ENCODE results near the gene SF3A2. TPM values are rescaled to one million over a fixed set of nuclear protein-coding genes. Genes with fewer than 3 reads are reported as not detected.
A peak's percentile ranks its signal among the peaks of the same experiment; 100 is the strongest.
"Not testable (repeated sequence)": the region's sequence is repeated elsewhere in the genome, so short reads cannot be mapped to it uniquely, and the experiment has no call there.

Gene SF3A2
- polyA plus RNA-seq, 1 donor from 2014 or later, result 37.8 TPM

DNA sequence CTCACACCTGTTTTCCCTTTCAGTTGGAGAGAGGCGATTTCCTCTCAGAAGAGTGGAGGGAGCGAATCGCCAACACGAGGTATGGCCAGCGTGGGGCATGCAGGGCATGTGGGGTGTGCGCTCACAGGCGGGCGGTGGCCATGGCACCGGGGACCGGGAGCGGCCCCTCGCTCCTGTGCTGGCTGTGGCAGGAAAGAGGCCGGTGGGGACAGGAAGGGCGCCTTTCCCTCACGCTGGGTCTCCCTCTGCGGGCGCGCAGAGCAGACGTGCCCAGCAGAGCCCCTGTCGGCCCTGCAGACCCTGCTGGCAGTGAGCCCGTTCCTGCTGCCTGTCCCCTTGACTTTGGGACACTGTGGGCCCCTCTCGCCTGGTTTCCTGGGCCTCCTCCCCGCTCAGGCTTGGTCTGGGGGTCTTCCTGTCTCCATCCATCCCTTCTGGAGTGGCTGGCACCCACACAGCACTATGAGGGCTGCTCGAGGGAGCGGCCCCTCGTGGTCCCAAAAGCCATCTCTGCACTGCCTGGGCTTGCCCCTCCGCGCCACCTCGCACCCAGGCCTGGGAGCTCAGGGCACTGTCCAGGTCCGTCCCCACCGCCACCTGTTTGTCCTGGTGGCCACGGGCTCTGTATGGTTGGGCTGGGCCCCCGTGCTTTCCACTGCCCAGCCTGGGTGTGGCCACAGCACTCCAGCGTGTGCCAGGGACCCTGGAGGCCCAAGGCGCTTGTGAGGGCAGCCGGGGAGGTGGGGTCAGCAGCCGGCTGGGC is 36.6 kb upstream of the SF3A2 start:
- Mint-ChIP-seq H3K27ac (no peak overlapping the region), H3K4me1 (peaks cover 0 to 7% (median 6%) of the 10 kb centered on the region in 3 donors), H3K4me3 (no peak overlapping the region), H3K36me3 (no peaks in the 10 kb centered on the region), H3K27me3 (no peaks in the 10 kb centered on the region), H3K9me3 (no peaks in the 10 kb centered on the region)

DNA sequence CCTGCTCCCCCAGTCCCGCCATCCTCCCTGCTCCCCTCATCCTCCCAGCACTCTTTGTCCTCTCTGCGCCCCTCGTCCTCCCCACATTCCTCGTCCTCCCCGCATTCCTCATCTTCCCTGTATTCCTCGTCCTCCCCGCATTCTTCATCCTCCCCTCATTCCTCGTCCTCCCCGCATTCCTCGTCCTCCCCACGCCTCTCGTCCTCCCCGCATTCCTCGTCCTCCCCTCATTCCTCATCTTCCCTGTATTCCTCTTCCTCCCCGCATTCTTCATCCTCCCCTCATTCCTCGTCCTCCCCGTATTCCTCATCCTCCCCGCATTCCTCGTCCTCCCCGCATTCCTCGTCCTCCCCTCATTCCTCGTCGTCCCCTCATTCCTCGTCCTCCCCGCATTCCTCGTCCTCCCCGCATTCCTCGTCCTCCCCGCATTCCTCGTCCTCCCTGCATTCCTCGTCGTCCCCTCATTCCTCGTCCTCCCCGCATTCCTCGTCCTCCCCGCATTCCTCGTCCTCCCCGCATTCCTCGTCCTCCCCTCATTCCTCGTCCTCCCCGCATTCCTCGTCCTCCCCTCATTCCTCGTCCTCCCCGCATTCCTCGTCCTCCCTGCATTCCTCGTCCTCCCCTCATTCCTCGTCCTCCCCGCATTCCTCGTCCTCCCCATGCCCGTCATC is 35.9 kb upstream of the SF3A2 start:
- H3K27me3 Mint-ChIP-seq, H3K4me1 Mint-ChIP-seq, H3K9me3 Mint-ChIP-seq, H3K4me3 Mint-ChIP-seq, H3K27ac Mint-ChIP-seq, H3K36me3 Mint-ChIP-seq: not testable (repeated sequence)

DNA sequence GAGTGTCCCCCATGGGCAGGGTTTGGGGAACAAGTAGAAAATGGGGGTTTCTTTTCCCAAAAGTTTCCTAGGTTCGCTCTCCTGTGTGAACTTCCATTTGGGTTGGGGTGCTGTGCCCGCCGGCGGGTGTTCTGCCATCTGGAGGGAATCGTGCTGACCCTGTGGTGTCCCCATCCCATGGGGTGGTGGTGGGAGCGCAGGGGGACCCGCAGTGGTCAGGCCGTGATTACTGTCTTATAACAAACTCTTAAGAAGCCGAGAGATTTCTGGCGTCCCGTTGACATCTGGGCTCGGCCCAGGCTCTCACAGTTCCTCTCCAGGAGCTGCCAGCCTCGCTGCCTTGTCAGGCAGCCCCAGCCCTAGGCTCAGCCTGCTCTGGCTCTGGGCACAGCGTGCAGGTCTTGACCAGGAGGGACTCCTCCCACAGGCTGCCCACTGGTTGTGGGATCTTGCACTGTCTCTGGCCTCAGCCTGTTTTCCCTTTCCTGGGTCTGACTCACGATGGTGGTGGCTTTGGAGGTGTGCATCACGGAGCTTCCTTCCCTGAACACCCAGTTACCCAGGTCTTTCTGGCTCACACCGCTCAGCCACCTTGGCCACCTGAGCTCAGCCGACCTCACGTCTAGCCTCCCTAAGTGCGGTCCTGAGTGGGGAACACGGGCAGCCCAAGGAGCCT is 35.0 kb upstream of the SF3A2 start:
- H3K4me1 Mint-ChIP-seq, result peaks cover 0 to 8% (median 6%) of the 10 kb centered on the region in 3 donors
- H3K9me3 Mint-ChIP-seq, result no peaks in the 10 kb centered on the region
- no peak overlapping the region for H3K27ac Mint-ChIP-seq
- H3K27me3 Mint-ChIP-seq, result no peaks in the 10 kb centered on the region
- H3K4me3 Mint-ChIP-seq, result no peak overlapping the region
- no peaks in the 10 kb centered on the region for H3K36me3 Mint-ChIP-seq

DNA sequence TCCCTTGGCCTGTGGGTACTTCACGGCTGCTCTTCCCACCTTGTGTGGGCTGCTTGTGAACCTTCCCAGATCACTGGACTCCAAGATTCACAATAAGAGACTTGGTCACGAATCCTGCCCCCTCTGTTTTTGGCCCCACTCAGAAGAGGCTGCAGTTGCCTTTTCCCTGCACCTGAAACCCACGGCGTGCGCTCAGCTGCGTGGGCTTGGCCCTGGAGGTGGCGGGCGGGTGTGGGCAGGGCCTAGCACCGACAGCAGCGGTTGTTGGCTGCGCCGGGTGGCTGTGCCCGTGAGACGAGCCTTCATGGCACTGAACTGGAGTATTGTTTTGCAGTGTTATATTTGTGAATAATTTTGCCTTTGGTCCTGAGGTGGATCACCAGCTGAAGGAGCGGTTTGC is 34.3 kb upstream of the SF3A2 start:
- Mint-ChIP-seq H3K4me3 (no peak overlapping the region), H3K9me3 (no peaks in the 10 kb centered on the region), H3K4me1 (peaks cover 0 to 8% (median 4%) of the 10 kb centered on the region in 3 donors), H3K27me3 (no peaks in the 10 kb centered on the region), H3K27ac (no peak overlapping the region), H3K36me3 (no peaks in the 10 kb centered on the region)

DNA sequence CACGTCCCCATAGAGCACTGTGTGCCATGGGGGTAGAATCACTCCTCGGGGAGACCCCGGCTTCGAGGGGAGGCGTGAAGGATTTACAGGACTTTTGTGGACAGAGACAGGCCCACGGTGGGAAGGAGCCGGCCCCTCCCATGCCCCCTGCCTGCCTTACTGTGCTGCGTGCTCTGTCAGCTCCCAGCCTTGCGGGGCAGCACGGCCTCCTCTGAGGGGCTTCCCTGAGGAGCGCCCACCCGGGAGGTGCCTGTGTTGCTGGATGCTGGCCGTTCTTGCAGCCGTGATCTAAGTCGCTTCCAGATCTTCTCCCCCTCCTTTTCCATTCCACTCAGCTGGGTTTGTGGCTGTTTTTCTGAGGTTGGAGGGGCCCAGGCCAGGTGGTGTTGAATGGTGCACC is 29.6 kb upstream of the SF3A2 start:
- Mint-ChIP-seq H3K36me3 (peaks cover 3% of the 10 kb centered on the region), H3K27me3 (no peaks in the 10 kb centered on the region), H3K4me3 (no peak overlapping the region), H3K9me3 (no peaks in the 10 kb centered on the region), H3K4me1 (peaks cover 0 to 4% (median 0%) of the 10 kb centered on the region in 3 donors), H3K27ac (no peak overlapping the region)

DNA sequence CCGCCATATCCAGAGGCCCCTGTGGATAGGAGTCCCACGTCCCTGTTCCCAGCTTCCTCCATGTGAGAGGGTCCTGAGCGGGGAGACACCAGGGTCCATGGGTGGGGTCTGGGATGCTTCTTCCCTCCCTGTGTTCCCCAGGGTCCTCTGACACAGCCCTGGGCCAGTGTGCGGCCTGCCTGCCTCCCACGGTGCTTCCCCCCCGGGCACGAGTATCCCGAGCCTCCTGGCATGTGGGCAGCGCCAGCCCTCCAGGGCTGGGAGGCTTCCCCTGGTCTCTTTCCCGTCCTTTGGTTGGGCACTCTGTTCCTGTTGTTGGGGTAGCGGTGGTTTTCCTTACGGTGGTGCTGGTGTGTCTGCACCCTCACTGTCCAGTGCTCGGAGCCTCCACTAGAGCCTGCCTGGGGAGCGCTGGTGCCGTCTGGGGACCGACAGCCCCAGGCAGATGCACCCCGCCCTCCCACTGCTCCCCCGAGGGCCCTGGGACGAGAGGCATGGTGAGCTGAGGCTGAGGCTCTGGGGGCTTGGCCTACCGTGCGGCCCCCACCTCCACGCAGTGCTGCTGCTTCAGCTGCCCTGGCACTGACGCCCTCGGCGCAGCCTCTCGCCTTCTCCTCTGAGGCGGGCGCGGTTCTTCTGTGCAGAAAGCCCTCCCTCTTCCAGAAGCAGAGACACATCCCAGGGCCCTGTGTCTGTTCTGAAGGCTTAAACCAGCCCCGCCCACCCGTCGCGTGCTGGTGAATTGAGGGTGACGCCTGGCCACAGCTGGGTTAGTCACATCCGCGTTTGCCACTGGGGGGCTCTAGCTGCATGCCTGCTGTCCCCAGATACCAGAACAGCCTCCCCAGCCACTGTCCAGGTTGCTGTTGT is 28.4 kb upstream of the SF3A2 start:
- Mint-ChIP-seq H3K4me1 (peaks cover 0 to 4% (median 0%) of the 10 kb centered on the region in 3 donors), H3K4me3 (no peak overlapping the region), H3K27ac (no peak overlapping the region), H3K36me3 (peaks cover 3% of the 10 kb centered on the region), H3K9me3 (no peaks in the 10 kb centered on the region), H3K27me3 (no peaks in the 10 kb centered on the region)

DNA sequence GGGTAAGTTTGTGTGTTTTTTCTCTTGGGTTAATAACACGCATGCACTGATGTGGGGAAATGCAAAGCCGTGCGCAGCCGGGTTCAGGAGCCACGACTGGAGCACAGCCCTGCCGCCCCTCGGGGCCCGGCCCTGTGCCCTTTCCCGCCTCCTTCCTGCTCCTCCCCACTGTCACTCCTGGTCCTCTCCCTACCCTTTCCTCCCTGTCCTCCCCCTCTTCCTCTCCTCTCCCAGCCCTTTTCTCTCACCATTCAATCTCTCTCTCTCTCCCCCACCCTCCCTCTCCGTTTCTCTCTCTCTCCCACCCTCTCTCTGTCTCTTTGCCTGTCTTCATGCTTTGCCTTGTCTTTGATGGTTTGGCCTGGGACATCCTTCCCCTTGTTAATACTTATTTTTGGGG is 27.6 kb upstream of the SF3A2 start:
- Mint-ChIP-seq H3K36me3 (peaks cover 3% of the 10 kb centered on the region), H3K4me1 (peaks cover 0 to 4% (median 0%) of the 10 kb centered on the region in 3 donors), H3K9me3 (no peaks in the 10 kb centered on the region), H3K27me3 (no peaks in the 10 kb centered on the region), H3K4me3 (no peak overlapping the region), H3K27ac (no peak overlapping the region)

DNA sequence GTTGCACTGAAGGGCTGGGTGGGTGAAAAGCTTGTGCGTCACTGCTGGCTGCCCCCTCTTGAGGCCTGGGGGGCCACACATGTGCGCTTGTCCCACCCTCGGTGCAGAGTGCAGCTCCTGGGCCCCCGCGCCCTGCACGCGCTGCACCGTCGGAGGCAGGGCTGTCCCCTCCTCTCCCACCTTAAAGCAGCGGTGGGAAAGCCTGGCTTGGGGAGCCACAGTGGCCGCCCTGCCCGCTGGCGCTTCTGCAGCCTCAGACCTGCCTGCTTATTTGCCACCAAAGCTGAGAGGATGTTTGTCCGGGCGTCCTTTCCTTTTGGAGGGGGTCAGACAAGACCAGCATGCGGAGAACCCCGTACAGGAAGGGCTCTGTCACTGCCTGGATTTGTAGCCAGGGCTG is 27.2 kb upstream of the SF3A2 start:
- Mint-ChIP-seq H3K9me3 (no peaks in the 10 kb centered on the region), H3K4me3 (no peak overlapping the region), H3K27me3 (no peaks in the 10 kb centered on the region), H3K27ac (no peak overlapping the region), H3K36me3 (peaks cover 3% of the 10 kb centered on the region), H3K4me1 (peaks cover 0 to 2% (median 0%) of the 10 kb centered on the region in 3 donors)

DNA sequence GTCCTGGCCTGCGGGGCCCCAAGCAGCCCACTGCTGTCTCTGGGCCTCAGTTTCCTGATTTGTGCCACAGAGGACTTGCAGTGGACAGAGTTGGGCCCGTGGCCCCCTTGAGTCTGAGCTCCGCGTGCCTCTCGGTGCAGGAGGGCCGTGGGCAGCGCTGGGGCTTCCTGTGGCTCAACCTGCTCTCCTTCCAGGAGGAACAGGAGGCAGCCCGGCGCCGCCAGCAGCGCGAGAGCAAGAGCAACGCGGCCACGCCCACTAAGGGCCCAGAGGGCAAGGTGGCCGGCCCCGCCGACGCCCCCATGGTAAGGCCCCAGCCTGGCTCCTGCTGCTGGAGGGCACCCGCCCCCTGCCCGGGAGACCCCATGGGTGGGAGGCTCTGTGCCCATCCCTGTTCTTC is 26.4 kb upstream of the SF3A2 start:
- Mint-ChIP-seq H3K4me3 (no peak overlapping the region), H3K4me1 (peaks cover 0 to 3% (median 2%) of the 10 kb centered on the region in 3 donors), H3K9me3 (no peaks in the 10 kb centered on the region), H3K36me3 (peaks cover 3% of the 10 kb centered on the region), H3K27me3 (no peaks in the 10 kb centered on the region), H3K27ac (no peak overlapping the region)

DNA sequence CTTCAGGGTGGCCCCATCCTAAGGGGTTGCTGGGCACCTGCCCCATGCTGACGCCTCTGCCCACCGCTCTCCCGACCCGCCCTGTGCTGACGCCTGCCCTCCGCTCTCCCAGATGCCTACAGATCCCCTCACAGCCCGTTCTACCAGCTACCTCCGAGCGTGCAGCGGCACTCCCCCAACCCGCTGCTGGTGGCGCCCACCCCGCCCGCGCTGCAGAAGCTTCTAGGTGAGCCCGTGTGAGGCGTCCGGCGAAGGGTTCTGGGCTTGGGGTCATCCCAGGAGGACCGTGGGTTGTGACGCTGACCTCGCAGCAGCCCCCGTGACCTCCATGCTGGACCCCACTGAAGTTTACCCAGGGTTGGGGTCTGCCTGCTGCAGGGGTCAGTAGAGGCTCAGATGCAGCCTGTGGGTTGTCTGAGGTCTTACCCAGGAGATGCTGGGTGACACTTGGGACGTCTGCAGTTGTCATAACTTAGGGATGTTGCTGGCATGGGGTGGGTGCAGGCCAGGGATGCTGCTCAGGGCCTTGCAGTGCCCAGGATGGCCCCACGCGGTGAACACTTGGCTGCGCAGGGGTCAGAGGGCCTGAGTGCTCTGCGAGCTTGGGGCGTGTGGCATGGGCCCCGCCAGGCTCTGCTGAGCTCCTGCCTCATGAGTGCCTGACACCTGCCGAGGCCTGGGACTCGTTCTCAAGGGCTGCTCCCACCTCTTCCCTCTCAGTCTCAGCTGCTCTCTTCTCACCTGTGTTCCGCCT is 25.5 kb upstream of the SF3A2 start:
- H3K9me3 Mint-ChIP-seq, result no peaks in the 10 kb centered on the region
- peaks cover 3% of the 10 kb centered on the region for H3K36me3 Mint-ChIP-seq
- H3K27ac Mint-ChIP-seq, result no peak overlapping the region

DNA sequence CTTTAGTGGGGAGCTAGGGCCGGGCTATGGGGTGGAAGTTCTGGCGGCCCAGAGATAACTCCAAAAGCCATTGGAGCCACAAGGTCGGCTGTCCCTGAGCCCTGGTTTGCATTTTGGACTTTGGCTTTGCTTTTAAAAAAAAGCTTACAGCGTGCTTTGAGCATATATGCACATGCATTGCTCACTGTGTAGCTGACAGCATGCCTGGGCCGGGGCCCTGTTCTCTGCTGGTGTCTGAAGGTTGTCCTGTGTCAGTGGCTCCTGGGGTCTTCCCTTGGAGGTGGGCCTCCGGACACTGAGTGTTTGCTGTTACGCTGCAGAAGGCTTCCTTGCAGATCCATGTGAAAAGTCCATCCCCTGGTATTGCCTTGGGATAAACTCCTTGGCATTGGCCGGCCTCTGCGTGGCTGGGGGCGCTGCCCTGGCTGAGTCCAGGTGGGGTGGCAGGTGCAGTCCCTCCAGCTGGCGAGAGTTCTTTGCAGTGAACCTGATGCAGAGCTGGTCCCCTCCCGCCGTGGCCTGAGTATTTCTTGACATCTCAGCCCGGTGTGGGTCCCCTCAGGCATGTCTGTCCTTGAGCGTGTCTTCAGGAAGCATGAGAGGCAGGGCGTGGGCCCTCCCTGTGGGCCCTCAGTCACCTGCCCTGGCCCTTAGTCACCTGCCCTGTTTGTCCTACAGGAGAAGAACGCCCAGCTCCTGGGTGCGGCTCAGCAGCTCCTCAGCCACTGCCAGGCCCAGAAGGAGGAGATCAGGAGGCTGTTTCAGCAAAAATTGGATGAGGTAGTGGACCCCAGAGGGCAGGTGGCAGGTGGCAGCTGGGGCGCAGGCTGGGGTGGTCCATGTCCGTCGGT is 23.5 kb upstream of the SF3A2 start:
- peaks cover 0 to 8% (median 8%) of the 10 kb centered on the region in 3 donors for H3K4me1 Mint-ChIP-seq
- H3K9me3 Mint-ChIP-seq, result no peaks in the 10 kb centered on the region
- peaks cover 5% of the 10 kb centered on the region for H3K36me3 Mint-ChIP-seq
- no peak overlapping the region for H3K4me3 Mint-ChIP-seq
- H3K27ac Mint-ChIP-seq, result no peak overlapping the region
- no peaks in the 10 kb centered on the region for H3K27me3 Mint-ChIP-seq

More for the DNA sequence above, 25.5 kb upstream of the SF3A2 start:
- Mint-ChIP-seq H3K27me3 (no peaks in the 10 kb centered on the region), H3K4me1 (peaks cover 0 to 8% (median 7%) of the 10 kb centered on the region in 3 donors), H3K4me3 (no peak overlapping the region)

DNA sequence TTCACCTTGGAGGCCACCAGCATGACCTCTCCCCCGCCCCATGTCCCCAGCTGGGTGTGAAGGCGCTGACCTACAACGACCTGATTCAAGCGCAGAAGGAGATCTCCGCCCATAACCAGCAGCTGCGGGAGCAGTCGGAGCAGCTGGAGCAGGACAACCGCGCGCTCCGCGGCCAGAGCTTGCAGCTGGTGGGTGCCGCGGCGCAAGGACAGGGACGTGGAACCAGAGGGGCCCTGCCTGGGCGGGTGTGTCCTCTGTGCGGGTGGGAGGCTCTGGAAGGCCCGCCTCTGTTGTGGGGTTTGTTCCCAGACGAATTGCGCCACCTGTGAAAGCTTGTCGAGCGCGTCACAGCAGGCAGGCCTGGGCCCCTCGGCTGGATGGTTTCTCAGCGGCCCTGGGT is 22.8 kb upstream of the SF3A2 start:
- no peaks in the 10 kb centered on the region for H3K9me3 Mint-ChIP-seq
- H3K4me1 Mint-ChIP-seq, result peaks cover 0 to 8% (median 8%) of the 10 kb centered on the region in 3 donors
- H3K4me3 Mint-ChIP-seq, result no peak overlapping the region
- H3K27ac Mint-ChIP-seq, result no peak overlapping the region
- H3K36me3 Mint-ChIP-seq, result peaks cover 5% of the 10 kb centered on the region
- no peaks in the 10 kb centered on the region for H3K27me3 Mint-ChIP-seq

DNA sequence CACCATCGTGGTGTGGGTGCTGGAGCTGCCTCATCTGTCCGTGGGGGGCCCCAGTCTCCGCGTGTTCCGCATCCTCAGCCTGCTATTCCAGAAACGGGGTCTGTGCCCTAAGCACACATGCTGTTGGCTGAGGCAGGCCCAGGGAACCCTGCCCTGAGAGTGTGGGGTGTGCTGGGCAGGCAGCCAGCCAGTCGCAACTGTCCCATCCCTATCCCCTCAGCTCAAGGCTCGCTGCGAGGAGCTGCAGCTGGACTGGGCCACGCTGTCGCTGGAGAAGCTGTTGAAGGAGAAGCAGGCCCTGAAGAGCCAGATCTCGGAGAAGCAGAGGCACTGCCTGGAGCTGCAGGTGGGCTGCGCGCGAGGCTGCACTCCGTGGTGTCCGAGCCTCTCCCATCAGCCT is 22.4 kb upstream of the SF3A2 start:
- Mint-ChIP-seq H3K4me3 (peak overlapping the region in 1 of 4 donors; percentile 26), H3K27me3 (no peaks in the 10 kb centered on the region), H3K4me1 (peaks cover 0 to 8% (median 8%) of the 10 kb centered on the region in 3 donors), H3K36me3 (peaks cover 5% of the 10 kb centered on the region), H3K9me3 (no peaks in the 10 kb centered on the region), H3K27ac (no peak overlapping the region)

Measured in IgD-negative memory B cell (primary cell).